22Rv1 (cell line): ENCODE measurements around the gene ISLR.
A peak's percentile ranks its signal among the peaks of the same experiment; 100 is the strongest.

Experiments used
- H3K27ac ChIP-seq: fragments of 450-650 bp; 2 replicates; pipeline ENCODE4 v1.5.1; 2017
- ZFX ChIP-seq: fragments of 450-650 bp; IDR thresholded peaks from 2 replicates; pipeline ENCODE4 v1.6.1; 2017; ENCODE audit warnings: antibody characterized with exemption, borderline replicate concordance
- TF ChIP-seq, protein P1 (sequence below): fragments of 450-650 bp; IDR thresholded peaks from 2 replicates; pipeline ENCODE4 v1.5.1; 2017; ENCODE audit warnings: mild to moderate bottlenecking

Gene ISLR, protein sequence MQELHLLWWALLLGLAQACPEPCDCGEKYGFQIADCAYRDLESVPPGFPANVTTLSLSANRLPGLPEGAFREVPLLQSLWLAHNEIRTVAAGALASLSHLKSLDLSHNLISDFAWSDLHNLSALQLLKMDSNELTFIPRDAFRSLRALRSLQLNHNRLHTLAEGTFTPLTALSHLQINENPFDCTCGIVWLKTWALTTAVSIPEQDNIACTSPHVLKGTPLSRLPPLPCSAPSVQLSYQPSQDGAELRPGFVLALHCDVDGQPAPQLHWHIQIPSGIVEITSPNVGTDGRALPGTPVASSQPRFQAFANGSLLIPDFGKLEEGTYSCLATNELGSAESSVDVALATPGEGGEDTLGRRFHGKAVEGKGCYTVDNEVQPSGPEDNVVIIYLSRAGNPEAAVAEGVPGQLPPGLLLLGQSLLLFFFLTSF

DNA sequence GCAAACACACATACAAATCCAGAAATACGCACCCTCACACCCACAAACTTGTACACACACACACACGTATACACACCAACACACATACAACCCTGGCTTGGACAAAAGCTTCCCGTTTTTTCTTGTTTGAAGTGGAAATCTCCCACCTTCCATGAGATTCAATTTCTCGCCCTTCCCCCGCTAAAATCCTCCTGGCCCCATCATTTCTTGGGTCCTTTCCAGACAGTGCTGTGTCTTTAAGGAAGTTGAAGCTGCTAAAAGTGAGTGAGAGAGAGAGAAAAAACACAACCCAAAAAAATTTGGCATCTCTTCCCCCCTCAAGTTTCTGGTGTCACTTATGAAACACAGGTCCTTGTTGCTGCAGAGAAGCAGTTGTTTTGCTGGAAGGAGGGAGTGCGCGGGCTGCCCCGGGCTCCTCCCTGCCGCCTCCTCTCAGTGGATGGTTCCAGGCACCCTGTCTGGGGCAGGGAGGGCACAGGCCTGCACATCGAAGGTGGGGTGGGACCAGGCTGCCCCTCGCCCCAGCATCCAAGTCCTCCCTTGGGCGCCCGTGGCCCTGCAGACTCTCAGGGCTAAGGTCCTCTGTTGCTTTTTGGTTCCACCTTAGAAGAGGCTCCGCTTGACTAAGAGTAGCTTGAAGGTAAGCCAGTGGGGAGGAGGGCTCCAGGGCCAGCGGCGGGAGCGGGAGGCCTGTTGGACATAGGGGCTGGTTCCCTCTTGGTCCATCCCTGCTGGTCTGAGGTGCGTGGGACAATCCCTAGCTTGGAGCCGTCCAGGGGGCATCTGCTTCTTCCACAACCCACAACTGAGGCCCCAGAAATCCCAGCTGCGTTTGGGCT is at the start of gene ISLR:
Gene ISLR (plus strand): TSS at position 331 of the 839 bp plus-strand sequence. CDS start 1,149 bp downstream, outside the sequence.
- H3K27ac ChIP-seq, result no peak within 1 kb of the TSS
- TF ChIP-seq, protein P1, sequence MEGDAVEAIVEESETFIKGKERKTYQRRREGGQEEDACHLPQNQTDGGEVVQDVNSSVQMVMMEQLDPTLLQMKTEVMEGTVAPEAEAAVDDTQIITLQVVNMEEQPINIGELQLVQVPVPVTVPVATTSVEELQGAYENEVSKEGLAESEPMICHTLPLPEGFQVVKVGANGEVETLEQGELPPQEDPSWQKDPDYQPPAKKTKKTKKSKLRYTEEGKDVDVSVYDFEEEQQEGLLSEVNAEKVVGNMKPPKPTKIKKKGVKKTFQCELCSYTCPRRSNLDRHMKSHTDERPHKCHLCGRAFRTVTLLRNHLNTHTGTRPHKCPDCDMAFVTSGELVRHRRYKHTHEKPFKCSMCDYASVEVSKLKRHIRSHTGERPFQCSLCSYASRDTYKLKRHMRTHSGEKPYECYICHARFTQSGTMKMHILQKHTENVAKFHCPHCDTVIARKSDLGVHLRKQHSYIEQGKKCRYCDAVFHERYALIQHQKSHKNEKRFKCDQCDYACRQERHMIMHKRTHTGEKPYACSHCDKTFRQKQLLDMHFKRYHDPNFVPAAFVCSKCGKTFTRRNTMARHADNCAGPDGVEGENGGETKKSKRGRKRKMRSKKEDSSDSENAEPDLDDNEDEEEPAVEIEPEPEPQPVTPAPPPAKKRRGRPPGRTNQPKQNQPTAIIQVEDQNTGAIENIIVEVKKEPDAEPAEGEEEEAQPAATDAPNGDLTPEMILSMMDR, result no peak
- no peak for TF ChIP-seq ZFX

DNA sequence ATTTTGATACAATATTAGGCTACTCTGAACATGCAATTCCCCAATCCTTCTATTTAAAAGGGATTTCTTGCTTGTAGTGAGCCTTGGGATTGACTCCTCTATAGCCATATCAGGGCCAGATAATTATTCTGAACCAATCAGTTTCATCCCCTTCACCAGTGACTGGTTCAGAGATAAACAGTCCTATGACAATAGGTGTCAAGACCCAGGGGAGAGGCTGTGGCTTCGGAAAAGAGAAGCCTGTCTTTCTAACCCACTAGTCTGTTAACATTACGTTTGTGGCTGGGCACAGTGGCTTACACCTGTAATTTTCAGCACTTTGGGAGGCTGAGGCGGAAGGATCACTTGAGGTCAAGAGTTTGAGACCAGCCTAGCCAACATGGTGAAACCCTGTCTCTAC is 49.3 kb upstream of the ISLR start:
- no peak for TF ChIP-seq ZFX
- TF ChIP-seq, protein P1, result no peak

DNA sequence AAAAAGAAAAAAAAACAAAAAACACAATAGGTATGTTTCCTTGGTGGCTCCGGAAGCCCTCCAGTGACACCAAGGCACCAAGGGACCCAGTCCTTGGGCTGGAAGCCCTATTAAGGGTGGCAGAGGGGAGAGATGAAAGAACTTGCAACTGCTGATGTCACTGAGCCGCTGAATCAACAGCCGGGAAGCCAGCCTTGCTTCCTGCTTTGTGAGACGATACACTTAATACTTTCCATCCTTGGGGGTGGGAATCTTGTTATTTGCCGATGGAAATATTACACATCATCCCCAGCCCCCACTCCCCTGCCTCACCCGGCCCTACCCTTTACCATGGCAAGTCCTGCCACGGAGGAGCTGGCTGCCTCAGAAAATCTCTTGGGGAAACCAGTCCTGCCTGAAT is 48.8 kb upstream of the ISLR start:
- no peak overlapping the region for H3K27ac ChIP-seq
- TF ChIP-seq ZFX, result no peak
- TF ChIP-seq, protein P1, result no peak

More for the DNA sequence above, 49.3 kb upstream of the ISLR start:
- no peak overlapping the region for H3K27ac ChIP-seq

DNA sequence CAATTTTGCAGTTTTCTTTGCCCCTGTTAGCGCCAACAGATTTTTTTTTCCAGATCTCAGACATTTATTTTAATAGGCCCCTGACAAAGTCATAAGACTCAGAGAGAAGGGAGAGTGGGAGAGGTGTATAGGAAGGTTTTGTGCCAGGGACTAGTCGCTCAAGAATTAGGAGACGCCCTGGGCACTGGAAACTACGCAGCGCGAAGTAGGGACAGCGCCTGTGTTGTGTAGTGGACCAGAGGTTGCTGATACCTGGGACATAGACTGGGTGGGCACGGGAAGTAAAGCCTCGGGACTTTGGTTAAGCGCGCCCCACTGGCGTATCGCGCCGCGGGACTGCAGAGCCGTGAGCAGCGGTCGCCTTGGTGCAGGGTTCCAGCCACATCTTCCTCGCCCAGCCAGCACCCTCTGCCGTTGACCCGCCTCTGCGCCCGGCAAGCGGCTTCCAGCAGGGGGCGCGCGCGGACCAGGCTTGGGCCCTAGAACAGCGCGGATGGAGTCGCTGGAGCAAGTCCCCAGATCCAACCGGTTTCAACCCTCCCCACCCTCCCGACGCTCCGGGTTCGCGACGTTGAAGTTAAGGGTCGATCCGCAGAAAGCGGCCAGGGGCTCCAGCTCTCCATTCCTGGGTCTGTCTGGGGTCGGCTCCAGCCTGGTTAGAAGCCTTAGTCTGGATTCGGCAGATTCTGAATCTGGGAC is 46.1 kb upstream of the ISLR start:
- TF ChIP-seq, protein P1, result peak; percentile 97
- TF ChIP-seq ZFX, result no peak
- no peak overlapping the region for H3K27ac ChIP-seq

DNA sequence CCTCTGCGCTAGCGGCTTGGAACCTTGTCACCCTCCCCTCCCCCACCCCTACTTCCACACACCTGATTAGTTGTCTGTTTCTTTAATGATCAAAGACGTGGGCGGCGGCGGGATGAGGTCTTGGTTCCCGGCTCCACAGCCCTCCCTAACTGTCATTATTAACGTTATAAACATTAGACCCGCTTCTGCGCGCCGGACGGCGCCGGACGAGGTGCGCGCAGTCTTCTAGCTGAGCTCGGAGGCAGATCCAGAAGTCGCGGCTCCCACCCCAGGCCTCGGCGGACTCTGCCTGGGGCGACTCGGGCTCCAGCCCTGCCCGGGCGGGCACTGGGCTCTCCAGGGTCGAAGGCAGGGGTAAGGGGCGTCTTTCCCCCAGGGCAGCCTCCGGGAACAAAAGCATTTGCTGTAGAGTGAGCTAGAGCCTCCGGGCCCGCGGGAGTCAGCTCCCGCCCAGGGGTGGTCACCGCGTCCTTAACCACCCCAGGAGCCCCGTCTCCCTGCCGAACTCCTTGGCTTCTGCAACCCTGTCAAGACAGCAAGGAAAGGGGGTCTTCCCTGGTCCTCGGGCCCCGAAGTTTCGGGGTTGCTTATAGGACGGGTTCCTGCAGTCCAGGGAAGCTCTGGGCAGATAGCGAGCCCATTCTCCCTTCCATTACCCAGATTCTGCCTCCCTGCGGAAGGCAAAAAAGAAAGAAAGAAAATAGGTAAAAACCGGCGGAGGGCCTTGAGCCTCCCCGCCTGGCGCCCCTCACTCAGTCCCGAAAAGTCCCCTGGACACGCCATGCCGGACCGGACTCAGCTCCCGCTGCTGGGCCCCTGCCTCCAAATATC is 45.3 kb upstream of the ISLR start:
- H3K27ac ChIP-seq, result no peak overlapping the region
- TF ChIP-seq, protein P1, result no peak
- no peak for TF ChIP-seq ZFX

DNA sequence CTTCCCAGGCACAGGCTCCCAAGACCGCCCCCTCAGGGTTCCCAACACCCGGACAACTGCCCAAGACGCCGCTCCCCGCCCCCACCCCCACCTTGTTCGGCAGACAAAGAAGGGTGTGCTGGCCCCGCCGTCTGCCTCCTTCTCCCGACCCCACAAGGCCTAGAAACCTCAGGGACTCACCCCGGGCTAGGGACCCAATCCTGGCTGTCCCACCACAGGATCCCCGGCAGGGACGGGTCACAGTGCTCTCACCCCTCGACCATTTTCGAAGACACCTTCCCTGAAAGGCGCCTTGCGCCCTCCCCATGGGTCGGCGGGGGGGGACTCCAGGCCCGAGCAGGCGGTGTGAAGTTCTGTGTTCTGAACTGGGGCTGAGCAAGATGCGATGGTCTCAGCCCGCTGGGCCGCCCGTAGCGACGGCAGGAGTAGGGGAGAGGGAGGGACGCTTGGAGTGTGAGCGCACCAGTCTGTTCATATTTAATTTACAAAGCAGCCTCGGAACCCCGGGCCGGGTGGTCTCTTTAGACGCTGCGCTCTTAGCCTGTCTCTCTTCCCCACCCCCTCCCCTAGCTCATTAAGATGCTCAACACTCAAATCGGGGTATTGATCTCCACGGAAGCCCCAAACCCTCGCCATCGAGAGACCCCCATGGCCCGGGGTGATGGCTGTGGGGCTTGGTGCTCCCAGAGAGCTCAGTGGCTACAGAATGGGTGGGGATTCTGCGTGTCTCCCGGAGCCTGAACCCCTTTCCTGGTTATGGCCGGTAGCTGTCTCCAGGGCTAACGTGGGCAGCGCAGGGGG is 44.5 kb upstream of the ISLR start:
- TF ChIP-seq, protein P1, result no peak
- no peak for TF ChIP-seq ZFX
- no peak overlapping the region for H3K27ac ChIP-seq
